GM12891 (cell line): Measurements from ENCODE around the gene TNKS1BP1.

Experiments used
- PAX5 ChIP-seq: IDR thresholded peaks from 2 replicates; pipeline ENCODE4 v1.6.1; 2011; ENCODE audit warnings: low read length, moderate library complexity, mild to moderate bottlenecking; ENCODE audit not compliant: insufficient read depth, severe bottlenecking
- POLR2A ChIP-seq: IDR thresholded peaks from 2 replicates; pipeline ENCODE4 v1.6.1; 2011; ENCODE audit warnings: low read depth, low read length, control low read depth
- POLR2AphosphoS5 ChIP-seq: IDR thresholded peaks from 2 replicates; pipeline ENCODE4 v1.6.1; 2011; ENCODE audit warnings: low read depth, low read length, control low read depth
- POU2F2 ChIP-seq: IDR thresholded peaks from 2 replicates; pipeline ENCODE4 v1.6.1; 2011; ENCODE audit warnings: low read depth, mild to moderate bottlenecking, control low read depth, low read length, moderate library complexity
- SPI1 ChIP-seq: IDR thresholded peaks from 2 replicates; pipeline ENCODE4 v1.6.1; 2011; ENCODE audit warnings: low read depth, low read length, control low read depth
- TAF1 ChIP-seq: IDR thresholded peaks from 2 replicates; pipeline ENCODE4 v1.6.1; 2011; ENCODE audit warnings: low read depth, low read length, control low read depth

- TF ChIP-seq POLR2AphosphoS5 (no peak), POLR2A (no peak), TAF1 (no peak), POU2F2 (no peak), SPI1 (no peak), PAX5 (no peak)
These were observed 14.1 kb downstream of the TNKS1BP1 start for GRCh38 chr11:57310630-57311086.
